GM18867 (cell line): ENCODE measurements around the gene PARVB.
"Not testable (repeated sequence)": the region's sequence is repeated elsewhere in the genome, so short reads cannot be mapped to it uniquely, and the experiment has no call there.

ENCODE experiments used
- ATAC-seq: cut with Tn5 transposase; IDR thresholded peaks from one replicate; pipeline ENCODE4 v1.9.1; 2021; ENCODE audit warnings: mild to moderate bottlenecking, moderate library complexity; ENCODE audit not compliant: unreplicated experiment

PARVB gene

DNA sequence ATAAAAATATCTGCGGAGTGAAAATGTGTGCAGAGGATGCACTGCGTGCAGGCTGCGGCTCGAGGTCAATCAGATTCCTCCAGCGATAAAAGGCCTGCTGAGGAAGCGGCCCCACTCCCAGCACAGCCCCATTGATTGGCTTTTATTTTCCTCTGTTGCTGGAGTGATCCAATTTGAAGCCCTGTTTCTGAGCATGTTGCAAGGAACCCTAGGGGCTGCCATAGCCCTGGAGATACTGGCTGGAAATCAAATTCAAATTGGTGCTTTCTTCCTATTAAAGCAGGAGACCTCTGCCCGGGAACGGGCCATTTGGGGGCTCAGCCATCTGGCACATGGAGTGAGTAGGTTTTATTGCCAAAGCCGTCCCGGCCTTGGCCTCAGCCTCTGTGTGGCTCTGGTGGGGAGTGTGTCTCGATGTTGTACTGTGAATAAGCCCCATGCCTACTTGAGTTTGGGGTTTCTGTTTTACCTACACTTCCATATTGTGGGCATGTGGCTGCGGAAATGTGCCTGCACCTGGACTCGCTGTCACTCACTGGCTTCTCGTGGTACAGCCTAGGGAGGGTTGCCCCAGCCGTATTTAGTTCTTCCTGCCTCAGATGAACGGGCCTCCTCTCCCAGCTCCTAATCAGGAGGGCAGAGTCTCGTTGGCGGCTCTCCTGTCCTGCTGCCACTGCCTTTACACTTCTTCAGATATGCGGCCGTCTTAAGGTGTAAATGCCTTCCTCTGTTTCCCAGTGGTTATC lies 25.6 kb downstream of the PARVB start:
- no peak for ATAC-seq

DNA sequence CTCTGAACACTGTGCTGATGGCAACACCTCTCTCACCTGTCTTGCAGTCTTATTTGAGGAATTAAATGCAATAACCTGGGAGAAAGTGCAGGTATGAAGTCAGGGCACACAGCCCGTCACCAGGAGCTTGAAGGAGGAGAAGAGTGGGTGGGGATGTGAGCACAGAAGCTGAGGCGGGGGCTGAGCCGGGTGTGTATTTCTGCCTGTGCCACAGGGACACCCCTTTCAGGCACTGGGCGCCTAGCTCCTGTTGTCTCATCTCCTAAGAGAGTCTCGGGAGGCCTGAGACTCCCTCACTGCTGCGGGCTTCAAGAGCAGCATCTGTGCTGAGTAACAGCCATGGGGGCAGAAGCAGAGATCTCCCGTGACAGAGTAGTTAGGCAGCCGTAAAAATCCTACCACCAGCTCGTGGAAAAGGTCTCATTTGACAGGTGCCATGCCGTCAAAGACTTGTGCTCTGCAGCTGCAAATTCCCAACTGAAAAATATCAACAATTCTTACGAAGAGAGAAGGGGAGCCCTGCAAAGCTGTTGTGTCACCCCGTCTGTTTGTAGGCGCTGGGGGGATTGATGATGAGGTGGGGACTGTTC lies 26.8 kb downstream of the PARVB start:
- ATAC-seq = no peak

DNA sequence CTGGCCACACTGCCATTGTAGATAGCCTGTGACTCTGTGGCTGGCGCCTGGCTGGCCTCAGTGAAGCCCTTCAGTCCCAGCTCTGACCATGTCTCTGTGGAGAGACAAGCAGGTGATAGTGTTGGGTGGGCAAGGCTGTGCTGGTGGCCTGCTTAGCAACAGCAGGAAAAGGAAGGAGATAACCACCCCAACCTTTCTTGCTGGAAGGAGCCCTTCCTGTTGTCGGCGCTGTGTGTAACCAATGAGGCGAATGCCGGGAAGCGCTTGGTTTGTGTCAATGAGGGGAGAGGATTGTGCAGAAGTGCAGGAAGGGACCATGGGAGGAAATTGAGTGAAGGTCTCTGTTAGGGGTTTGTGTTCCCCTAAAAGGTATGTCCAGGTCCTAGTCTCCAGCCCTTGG lies 27.3 kb downstream of the PARVB start:
- no peak for ATAC-seq

DNA sequence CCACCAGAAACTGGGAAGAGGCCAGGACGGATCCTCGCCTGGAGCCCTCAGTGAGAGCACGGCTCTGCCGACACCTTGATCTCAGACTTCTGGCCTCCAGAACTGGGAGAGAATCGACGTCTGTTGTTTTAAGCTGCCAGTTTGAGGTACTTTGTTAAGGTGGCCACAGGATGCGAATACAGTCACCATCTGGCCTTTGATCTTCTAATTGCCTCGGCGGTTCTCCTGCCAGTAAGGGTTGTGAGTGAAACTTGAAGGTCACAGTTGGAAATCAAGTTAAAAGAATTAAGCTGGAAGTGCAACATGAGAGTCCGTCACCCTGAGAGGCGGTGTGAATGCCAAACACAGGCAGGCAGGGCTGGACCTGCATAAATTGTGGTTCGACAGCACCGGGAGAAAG lies 27.9 kb downstream of the PARVB start:
- ATAC-seq = no peak

DNA sequence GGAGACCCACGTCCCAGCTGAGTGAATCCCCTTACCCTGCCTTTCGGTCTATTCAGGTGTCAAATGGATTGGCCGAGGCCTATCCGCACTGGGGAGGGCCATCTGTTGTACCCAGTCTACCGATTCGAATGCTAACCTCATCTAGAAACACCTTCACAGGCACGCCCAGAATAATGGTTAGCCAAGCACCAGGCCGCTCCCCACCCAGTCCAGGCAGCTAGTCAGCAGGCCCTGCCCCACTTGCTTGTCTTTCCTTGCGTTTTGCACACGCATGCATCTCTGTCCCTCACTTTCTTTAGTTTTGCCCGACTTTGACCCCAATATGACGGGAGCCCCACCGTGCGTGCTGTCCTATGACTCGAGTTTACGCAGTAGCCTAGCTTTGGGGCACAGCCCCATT lies 31.7 kb downstream of the PARVB start:
- no peak for ATAC-seq

DNA sequence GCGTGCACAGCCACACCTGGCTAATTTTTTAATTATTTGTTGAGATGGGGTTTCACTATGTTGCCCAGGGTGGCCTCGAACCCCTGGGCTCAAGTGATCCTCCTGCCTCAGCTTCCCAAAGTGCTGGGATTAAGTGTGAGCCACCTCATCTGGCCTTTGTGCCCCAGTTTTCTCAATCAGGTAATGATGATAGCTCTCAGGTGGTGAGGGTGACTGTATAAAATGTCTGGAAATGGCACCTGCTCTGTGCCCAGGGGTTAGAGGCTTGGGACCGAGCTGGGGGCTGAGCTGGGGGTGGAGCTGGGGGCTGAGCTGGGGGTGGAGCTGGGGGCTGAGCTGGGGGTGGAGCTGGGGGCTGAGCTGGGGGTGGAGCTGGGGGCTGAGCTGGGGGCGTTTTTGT lies 32.5 kb downstream of the PARVB start:
- not testable (repeated sequence) for ATAC-seq

DNA sequence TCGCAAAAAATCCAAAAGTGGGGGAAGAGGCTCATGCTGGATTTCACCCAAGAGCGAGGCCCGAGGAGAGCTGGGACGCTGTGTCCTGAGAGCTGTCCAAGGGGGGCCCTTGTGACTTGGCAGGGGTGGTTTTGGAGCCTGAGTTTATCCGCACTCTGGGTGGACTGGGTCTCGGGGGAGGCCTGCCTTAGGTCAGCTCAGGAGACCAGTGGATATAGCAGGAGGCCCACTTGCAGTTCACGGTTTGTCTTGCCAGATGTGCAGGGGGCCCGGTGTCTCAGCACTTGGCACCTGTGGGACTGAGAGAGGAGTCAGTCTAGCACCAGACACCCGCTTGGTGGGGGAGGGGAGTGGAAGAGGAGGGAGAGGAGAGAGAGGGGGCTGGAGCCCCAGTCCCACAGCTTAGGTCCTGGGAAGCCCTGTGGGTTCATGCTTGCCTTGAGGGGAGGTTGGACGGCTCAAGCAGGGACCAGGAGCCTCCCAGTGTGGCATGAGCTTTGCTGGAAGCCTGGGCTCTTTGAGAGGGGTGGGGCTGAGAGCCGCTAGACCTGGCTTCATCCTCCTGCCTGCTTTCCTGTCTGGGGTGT lies 33.4 kb downstream of the PARVB start:
- no peak for ATAC-seq

DNA sequence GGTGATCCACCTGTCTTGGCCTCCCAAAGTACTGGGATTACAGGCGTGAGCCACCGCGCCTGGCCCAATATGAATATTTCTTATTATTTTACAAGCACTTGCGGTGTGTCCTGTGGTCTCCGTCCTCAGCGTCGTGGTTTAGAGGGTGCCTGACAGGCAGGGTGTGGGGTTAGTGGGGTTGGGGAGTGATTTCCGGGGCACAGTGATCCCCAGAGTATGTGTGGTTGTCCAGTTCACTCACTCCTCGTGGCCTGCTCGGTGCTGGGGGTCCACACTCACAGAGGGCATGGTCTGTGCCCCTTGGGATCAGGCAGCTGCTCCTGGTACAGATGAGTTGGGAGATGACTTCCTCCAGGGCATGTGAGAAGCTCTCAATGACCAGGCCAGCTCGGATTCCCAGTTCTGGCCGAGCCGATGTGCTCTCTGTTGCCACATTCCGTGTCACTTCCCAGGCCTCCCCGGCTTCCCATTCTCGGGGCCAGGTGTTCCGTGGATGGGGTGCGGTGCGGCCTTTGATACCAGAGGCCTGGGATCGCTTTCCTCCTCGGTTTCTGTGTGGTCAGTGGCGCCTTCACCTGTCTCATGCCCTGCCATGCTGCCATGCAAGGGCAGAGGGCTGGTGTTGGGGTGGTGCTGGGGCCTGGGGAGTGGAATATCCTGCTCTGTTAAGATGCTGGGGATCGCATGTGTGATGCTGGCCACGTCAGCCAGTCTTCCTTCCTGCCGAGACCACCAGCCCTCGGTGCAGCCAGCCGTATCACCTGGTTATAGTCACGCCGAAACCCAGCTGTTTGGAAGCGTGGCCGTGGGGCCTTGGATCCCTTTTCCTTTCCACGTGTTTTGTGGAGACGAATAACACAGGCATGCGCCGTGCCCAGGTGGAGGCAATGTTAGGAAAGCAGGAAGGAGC lies 39.6 kb downstream of the PARVB start:
- no peak for ATAC-seq

DNA sequence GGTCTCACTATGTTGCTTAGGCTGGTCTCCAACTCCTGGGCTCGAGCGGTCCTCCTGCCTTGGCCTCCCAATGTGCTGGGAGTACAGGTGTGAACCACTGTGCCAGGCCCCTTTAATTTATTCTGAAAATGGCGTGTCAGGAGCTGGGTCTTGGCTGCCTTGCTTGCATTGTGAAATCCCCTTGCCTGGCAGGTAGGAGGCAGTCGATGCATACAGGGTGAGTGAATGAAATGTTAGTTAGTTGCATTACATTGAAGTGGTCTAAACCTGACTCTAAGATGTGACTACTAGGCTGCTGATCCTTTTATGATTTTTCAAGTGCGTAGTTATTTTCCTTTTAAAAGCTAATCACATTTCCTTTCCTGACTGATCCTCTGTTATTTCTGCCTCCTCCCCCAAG lies 42.9 kb downstream of the PARVB start:
- no peak for ATAC-seq

DNA sequence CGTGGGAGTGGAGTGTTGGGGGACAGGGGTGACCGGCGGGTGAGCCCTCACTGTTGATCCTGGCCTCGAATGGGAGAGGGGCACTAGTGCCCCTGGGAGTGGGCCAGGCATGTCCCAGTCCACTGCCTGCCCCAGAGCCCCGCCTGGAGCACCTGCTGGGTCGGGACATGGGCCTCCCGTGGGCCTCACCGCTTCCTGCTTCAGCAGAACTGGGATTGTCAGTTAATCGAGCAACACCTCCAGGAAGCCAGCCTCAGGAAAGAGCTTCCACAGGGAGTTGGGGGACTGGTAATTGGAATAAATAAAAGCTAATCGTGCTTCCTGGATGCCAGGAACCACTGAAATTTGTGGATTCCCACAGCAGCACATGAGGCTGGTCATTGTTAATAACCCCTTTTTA lies 43.8 kb downstream of the PARVB start:
- ATAC-seq = no peak

DNA sequence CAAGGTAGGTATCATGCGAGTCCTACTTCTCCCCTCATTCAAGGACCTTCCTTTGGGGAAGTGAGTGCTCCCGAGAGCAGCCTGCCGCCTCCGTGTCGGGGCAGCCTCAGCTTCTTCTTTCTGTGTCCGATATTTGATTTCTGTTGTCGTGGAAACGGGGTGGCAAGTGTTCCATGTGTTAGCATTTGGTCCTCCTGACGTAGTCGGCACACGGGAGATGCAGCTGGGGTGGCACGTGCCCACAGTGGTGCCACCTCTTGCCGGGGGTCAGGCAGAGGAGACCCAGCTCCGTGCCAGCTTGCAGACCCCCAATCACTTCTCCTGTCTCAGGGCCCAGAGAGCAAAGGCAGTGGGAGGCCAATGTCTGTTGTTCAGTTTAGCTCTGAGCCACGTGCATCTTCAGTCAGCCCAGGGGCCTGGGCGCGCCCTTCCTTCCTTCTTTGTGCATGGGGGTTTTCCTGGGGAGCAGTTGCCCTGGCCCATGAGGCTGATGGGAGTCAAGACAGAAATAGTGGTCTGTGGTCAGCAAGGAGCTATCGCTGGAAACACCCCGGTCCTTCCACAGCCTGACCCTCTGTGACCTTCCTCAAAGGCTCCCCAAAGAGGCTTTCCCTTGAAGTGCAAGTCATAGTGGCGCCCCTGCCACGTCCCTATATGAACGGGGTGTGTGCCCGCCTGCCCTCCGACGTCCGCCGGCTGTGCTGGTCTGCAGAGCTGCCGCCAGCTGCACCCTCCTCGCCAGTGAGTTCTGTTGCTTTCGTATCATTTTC lies 44.5 kb downstream of the PARVB start:
- no peak for ATAC-seq

DNA sequence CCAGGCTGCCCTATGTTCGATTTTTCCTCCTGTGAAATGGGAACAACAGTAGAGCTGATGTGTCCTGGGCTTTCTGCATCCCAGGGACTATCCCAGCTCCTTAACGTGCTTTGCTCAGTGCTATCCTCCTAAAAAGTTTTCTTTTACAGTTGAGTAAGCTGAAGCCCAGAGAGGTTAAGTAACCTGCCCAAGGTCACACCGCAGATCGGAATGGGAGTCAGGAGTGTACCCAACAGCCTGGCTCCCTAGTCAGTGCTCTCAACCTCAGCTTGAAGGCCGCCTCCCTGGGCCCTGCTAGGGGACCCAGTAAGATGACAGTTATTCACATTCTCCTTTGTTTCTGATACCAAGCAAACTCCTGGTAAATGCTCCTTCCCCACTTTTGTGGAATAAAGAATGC lies 45.9 kb downstream of the PARVB start:
- ATAC-seq = no peak

DNA sequence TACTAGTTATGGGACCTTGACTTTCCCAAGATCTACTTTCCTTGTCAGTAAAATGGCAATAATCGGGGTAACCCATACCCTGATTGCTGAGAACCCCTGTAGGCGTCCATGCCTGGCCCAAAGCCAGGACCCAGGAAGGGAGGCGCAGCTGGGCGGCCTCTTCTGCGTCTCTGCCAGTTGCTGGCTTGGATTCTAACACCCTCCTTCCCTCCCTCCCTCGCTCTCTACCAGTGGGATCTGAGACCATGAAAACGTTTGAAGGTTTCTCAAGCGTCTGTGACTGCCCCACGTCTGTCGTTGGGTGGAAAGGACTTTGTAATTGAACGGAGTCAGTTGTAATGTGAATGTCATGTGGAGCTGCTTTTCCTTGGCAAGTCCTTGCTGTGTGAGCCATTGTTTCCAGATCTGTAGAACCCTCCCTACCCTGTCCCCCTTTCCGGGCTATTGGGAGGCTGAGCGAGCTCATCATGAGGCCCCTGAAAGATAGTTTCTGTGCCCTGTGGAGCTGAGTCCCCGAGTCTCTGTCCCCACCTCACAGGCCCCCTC lies 47.8 kb downstream of the PARVB start:
- no peak for ATAC-seq

DNA sequence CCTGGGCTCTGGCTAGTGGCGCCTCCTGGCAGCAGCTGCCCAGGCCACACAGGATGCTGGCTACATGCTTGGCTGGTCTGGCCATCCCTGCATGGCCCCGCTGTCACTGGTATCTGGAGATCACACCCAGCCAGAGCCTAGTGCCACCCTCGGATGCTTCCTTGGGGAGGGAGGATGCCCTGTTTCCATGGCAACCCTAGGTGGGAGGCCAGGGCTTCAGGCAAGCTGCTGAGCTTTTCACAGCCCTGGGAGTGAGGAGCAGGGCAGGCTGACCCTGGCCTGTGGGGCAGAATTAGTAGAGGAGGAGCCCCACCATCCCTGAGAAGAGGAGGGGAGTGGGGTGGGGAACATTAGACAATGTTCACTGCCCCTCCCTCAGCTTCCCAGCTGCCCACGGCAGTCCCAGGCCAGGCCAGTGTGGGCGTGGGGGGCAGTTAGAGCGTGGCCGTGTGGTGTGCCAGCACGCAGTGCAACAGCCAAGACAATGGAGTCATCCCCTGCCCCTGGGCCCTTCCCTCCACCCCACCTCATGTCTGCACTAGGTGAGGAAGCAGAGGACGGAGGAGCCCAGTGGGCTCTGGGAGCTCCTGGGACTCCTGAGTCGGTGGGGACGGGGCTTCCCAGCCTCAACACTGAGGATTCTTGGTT lies 50.4 kb downstream of the PARVB start:
- no peak for ATAC-seq

DNA sequence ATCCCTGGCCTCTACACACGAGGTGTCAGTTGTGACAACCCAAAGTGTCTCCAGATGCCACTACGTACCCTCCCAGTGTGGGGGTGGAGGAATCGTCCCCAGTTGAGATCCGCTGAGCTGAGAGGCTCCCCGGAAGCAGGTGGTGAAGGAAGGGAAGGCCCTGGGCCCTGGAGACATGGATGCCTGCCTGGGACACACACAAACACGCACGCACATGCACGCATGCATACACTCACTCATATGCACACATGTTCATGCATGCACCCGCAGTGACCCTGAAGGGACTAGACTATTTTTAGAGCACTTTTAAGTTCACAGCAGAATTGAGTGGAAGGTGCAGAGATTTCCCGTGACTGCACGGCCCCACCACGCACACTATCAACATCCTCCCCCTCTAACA lies 50.9 kb downstream of the PARVB start:
- ATAC-seq = no peak

DNA sequence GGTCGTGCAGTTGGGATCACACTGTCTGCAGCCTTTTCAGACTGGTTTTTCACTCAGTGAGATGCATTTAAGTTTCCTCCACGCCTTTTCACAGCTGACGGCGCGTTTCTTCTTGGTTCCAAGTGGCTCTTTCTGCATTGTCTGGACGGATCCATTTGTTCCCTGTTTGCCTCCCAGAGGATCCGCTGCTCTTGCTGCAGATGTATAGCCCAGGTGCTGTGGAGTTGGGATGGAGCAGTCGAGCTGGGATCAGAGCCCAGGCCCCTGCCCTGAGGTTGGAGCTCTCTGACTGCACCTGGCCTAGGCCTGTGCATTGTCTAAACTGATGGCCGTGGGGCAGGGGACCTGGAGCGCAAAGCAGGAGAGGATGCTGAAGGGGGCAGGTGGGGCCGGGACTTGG lies 51.6 kb downstream of the PARVB start:
- ATAC-seq = no peak

DNA sequence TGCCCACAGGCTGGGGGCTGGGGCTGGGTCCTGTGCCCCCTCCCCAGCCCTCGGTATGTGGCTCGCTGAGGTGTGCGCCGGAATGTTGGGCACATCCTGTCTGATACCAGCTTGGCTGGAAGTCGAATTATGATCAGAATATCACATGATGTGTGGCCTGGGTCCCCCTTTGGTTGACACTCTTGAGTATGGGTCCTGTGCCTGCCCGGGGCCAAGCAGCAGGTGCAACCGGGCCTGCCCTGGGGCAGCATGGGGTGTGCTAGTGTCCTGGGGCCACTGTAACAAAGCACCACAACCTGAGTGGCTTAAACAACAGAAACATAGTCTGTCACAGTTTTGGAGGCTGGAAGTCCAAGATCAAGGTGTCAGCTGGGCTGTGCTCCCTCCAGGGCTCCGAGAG lies 52.7 kb downstream of the PARVB start:
- ATAC-seq = no peak

DNA sequence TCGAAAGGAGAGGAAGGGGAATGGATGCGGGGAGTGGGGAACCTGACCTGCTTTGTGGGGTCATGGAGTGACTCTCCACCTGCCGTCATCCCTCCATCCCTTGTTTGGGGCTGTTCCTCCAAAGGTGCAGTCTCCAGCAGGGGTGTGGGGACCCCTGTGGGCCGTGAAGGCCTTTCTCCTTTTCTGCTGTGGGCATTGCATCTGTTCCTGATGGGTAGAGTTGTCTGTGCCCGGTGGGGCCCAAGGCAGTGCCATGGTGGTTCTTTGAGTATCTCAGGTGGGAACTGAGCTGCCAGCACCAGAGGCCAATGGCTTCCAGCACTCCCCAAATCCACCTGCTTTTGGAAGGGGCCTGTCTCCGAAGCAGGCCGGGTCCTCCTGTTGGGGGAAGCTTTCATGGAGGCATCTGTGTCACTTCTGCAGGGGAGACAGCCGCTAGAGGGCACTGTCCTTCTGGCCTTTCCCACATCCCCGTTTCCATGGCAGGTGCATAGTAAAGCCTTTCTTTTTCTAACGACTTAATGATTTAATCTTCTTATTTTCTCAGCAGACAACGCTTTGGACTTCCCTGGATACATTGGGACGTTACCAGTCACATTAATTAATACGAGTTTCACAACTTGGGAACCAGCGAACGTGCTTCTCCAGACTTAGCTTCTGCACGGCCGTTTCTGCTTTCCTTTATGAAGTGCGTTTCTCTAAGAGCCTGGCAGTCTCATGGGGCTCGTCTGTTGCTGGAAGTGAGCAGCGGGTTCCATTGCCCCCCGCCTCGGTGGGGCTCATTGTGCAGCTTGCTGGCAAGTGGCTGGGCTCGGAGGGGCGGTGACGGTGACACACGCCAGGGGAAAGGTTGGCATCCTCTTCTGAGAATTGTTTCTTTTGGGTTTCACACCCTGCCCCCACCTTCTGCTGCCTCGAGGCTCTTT lies 57.1 kb downstream of the PARVB start:
- ATAC-seq = no peak

DNA sequence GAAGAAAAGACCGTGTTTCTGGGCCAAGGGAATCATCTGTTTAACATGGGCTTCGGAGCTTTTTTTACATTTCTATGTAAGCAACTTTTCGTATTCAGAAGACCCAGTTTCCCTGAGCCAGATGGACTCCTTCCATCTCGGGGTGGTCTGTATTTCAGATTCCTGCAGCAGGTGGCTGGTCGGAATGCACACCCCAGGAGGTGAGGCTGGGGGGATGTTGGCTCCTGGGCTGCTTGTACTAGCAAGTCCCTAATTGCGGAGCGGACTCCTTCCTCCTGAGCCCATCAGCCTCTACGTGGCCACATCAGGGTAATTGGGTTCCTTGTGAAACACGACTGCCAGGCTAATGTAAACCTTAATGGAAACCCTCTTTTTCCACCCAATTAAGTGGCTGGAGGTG lies 58.7 kb downstream of the PARVB start:
- no peak for ATAC-seq
